GM12892 (cell line): ENCODE measurements around the gene PDE8A.

Experiments used
- DNase-seq: peaks from one replicate; pipeline ENCODE4 v3.0.0; 2011; ENCODE audit not compliant: insufficient read length
- FAIRE-seq: peaks from 2 replicates; lab custom pipeline; 2011; peaks lifted over from hg19 to GRCh38; lab: Jason Lieb, UNC
- POLR2A ChIP-seq: IDR thresholded peaks from 2 replicates; pipeline ENCODE4 v1.6.1; 2011; ENCODE audit warnings: low read depth, low read length, control low read depth
- POLR2AphosphoS5 ChIP-seq: IDR thresholded peaks from 2 replicates; pipeline ENCODE4 v1.6.1; 2011; ENCODE audit warnings: low read depth, low read length, control low read depth
- TAF1 ChIP-seq: IDR thresholded peaks from 2 replicates; pipeline ENCODE4 v1.6.1; 2011; ENCODE audit warnings: low read depth, mild to moderate bottlenecking, control low read depth, low read length, borderline replicate concordance

Gene PDE8A

DNA sequence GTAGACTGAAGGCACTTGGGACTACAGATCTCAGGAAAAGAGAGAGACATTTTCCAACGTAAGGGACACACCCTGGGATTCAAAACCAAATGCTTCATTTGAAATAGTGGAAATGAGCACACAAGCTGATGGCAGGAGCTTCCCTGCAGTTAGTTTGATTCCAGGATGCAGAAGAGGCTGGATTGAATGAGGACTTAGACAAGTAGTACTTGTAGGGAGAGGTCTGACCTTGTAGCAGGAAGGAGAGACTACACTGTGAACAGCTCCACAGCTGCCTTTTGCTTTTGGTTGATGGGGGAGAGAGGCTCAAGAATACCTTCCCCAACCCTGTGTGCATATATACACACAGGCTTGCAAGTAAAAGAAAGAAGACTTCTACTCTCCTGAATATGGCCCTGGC lies 51.5 kb downstream of the PDE8A start:
- FAIRE-seq (no peak), DNase-seq (no peak)
- TF ChIP-seq TAF1 (no peak), POLR2AphosphoS5 (no peak), POLR2A (no peak)

GRCh38 chr15:85034276-85034675 lies 52.6 kb downstream of the PDE8A start:
- DNase-seq, result no peak
- FAIRE-seq, result no peak
- TF ChIP-seq POLR2A (no peak), POLR2AphosphoS5 (no peak), TAF1 (no peak)

- DNase-seq (no peak), FAIRE-seq (no peak)
- no peak for TF ChIP-seq TAF1
- no peak for TF ChIP-seq POLR2AphosphoS5
- TF ChIP-seq POLR2A, result no peak
Measured at GRCh38 chr15:85035980-85036379, 54.3 kb downstream of the PDE8A start.

DNA sequence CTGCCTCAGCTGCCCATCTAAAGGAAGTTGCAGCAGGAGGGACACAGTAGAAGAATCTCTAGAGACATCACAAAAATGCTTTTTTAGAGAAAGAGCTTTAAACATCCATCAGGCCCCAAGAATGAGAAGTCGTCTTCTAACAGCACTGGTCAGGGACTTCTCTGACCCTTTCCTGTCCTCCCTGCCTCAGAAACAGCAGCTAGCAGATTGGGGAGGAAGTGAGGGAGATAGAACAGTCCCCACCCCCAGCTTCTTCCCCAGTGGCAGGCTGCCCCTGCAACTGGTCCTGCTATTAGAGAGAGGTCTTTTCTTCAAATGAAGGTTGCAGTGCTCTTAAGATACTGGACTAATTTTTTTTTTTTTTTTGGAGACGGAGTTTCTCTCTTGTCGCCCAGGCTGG lies 55.1 kb downstream of the PDE8A start:
- TF ChIP-seq TAF1, result no peak
- DNase-seq (no peak), FAIRE-seq (no peak)

GRCh38 chr15:85037641-85038040 lies 56.0 kb downstream of the PDE8A start:
- DNase-seq (no peak), FAIRE-seq (no peak)
- no peak for TF ChIP-seq POLR2AphosphoS5
- no peak for TF ChIP-seq POLR2A
- no peak for TF ChIP-seq TAF1

DNA sequence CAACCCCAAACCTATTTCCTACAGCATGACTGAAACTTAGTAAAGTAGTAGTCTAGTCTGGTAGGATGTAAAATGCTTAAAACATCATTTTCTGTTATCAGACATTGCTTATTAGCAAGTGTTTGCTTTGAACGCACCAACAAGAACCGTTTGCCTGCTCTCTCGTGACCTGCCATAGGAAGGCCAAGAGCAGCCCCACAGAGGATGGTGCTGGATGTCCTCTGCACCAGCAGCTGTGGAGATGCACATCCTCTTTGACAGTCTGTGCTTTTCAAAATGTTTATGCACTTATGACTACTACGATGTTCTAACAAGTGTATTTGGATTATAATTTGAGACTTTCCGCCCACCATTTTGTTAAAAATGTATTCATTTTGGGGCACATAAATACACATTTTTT lies 59.6 kb downstream of the PDE8A start:
- DNase-seq (no peak), FAIRE-seq (no peak)
- no peak for TF ChIP-seq TAF1
- no peak for TF ChIP-seq POLR2AphosphoS5
- no peak for TF ChIP-seq POLR2A

GRCh38 chr15:85044251-85044853 lies 62.7 kb downstream of the PDE8A start:
- DNase-seq (no peak), FAIRE-seq (peak; percentile 83)
- TF ChIP-seq TAF1 (no peak), POLR2A (no peak), POLR2AphosphoS5 (no peak)

- DNase-seq (no peak), FAIRE-seq (peak; percentile 51)
- no peak for TF ChIP-seq TAF1
Measured at GRCh38 chr15:85044894-85045293, 63.2 kb downstream of the PDE8A start.

DNA sequence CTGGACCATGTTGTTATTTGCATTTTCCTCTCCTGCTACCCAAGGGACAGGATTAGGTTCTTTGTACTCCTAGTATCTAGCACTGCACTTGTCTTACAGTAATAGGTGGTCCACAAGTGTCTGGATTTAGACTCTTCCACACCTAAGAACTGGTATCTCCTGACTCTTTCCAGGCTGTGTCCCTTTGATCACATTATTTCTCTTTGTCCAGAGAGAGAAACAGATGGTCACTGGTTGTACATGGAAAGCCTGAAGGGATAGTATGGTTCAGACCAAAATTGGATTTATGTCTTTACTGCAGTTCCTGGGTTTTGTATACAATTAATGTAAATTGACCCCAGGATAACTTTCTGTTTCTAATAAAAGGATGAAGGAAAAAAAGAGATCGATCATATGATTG lies 64.0 kb downstream of the PDE8A start:
- TF ChIP-seq POLR2A, result no peak
- no peak for TF ChIP-seq POLR2AphosphoS5
- TF ChIP-seq TAF1, result no peak
- no peak for DNase-seq
- no peak for FAIRE-seq

DNA sequence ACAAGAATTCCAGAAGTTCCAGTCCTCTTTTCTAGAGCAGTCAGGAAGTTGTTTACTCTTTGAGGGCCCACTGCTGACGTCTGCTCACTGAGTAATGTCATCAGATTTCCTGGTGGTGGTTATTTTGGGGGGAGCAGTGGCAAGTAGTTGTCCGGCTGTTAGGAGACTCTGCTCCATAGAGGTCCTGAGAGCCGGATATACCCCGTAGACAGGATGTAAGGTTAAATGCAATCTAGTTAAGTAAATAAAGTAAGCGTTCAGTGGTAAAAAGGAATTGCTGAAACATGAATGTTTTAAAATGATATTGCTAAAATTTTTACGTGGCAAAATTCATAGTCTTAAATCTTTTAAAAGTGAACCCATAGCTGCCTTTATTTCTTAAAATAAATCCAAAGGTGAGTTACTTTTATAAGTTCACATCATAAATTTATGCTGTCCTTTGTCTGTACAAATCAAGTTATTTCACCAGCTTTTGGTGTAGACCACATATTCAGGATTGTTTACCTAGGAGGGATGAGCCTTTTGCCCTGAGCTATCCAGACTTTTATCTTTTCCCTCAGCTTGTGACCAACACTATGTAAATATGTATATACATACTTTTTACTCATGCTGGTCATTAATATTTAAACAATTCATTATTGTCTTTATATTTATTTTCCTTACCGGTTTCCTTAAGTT lies 65.8 kb downstream of the PDE8A start:
- DNase-seq, result no peak
- TF ChIP-seq POLR2A (no peak), TAF1 (no peak), POLR2AphosphoS5 (no peak)
- no peak for FAIRE-seq

- TF ChIP-seq POLR2A (no peak), TAF1 (no peak), POLR2AphosphoS5 (no peak)
- DNase-seq (no peak), FAIRE-seq (no peak)
Measured at GRCh38 chr15:85048430-85048829, 66.8 kb downstream of the PDE8A start.

- TF ChIP-seq POLR2A (no peak), POLR2AphosphoS5 (no peak), TAF1 (no peak)
- no peak for DNase-seq
- FAIRE-seq, result no peak
Measured at GRCh38 chr15:85049805-85050204, 68.1 kb downstream of the PDE8A start.
